Measurements from ENCODE around the gene CD63. TPM values are rescaled to one million over a fixed set of nuclear protein-coding genes. Genes with fewer than 3 reads are reported as not detected.
A peak's percentile ranks its signal among the peaks of the same experiment; 100 is the strongest.

Gene CD63
- total RNA-seq, 1 donor from 2014 or later, result 914 TPM

- peak; percentile 67 for DNase-seq (ENCODE audit: low spot score)
- intact Hi-C loops (cut with DNase I), result no loop called here
Measured at GRCh38 chr12:55696796-55697462, 31.9 kb downstream of the CD63 start.

GRCh38 chr12:55696141-55696540 is 32.7 kb downstream of the CD63 start:
- intact Hi-C loops (cut with DNase I), result no loop called here
- peak; percentile 33 for DNase-seq (ENCODE audit: low spot score)

GRCh38 chr12:55695349-55695748 is 33.5 kb downstream of the CD63 start:
- intact Hi-C loops (cut with DNase I), result no loop called here
- peak; percentile 38 for DNase-seq (ENCODE audit: low spot score)

- intact Hi-C loops (cut with DNase I), result no loop called here
- peak; percentile 47 for DNase-seq (ENCODE audit: low spot score)
Measured at GRCh38 chr12:55694651-55695050, 34.2 kb downstream of the CD63 start.

- DNase-seq (ENCODE audit: low spot score), result peak; percentile 73
- intact Hi-C loops (cut with DNase I), result no loop called here
Measured at GRCh38 chr12:55694188-55694515, 34.7 kb downstream of the CD63 start.

- intact Hi-C loops (cut with DNase I), result no loop called here
Measured at GRCh38 chr12:55693323-55694187, 35.3 kb downstream of the CD63 start.

GRCh38 chr12:55692631-55693322 is 36.0 kb downstream of the CD63 start:
- peak; percentile 70 for DNase-seq (ENCODE audit: low spot score)
- intact Hi-C loops (cut with DNase I), result no loop called here

More at GRCh38 chr12:55693323-55694187, 35.3 kb downstream of the CD63 start:
- DNase-seq (ENCODE audit: low spot score), result peak; percentile 24

- peak; percentile 54 for DNase-seq (ENCODE audit: low spot score)
- intact Hi-C loops (cut with DNase I), result no loop called here
Measured at GRCh38 chr12:55688716-55689655, 39.8 kb downstream of the CD63 start.

- intact Hi-C loops (cut with DNase I), result no loop called here
- peak; percentile 57 for DNase-seq (ENCODE audit: low spot score)
Measured at GRCh38 chr12:55687746-55688145, 41.1 kb downstream of the CD63 start.

- intact Hi-C loops (cut with DNase I), result no loop called here
- DNase-seq (ENCODE audit: low spot score), result peak; percentile 44
Measured at GRCh38 chr12:55686366-55687010, 42.3 kb downstream of the CD63 start.

- intact Hi-C loops (cut with DNase I), result loop anchor here (2.0 kb wide), 1 partner anchor 15 kb away; no protein-coding TSS in a partner anchor
- DNase-seq (ENCODE audit: low spot score), result peak; percentile 53
Measured at GRCh38 chr12:55685671-55686070, 43.1 kb downstream of the CD63 start.

GRCh38 chr12:55684761-55685370 is 43.9 kb downstream of the CD63 start:
- intact Hi-C loops (cut with DNase I), result loop anchor here (2.0 kb wide), 1 partner anchor 16 kb away; no protein-coding TSS in a partner anchor
- DNase-seq (ENCODE audit: low spot score), result peak; percentile 69

- DNase-seq (ENCODE audit: low spot score), result peak; percentile 31
- intact Hi-C loops (cut with DNase I), result loop anchor here (2.0 kb wide), 1 partner anchor 17 kb away; no protein-coding TSS in a partner anchor
Measured at GRCh38 chr12:55683676-55684075, 45.1 kb downstream of the CD63 start.

- intact Hi-C loops (cut with DNase I), result no loop called here
- peak; percentile 35 for DNase-seq (ENCODE audit: low spot score)
Measured at GRCh38 chr12:55682087-55682796, 46.6 kb downstream of the CD63 start.

GRCh38 chr12:55681142-55682077 is 47.4 kb downstream of the CD63 start:
- peak; percentile 82 for DNase-seq (ENCODE audit: low spot score)
- intact Hi-C loops (cut with DNase I), result loop anchor here (2.0 kb wide), 1 partner anchor 39 kb away; the partner anchor contains the start of gene RDH5

- intact Hi-C loops (cut with DNase I), result loop anchor here (2.0 kb wide), 1 partner anchor 41 kb away; the partner anchor contains the start of gene RDH5
Measured at GRCh38 chr12:55679691-55680090, 49.1 kb downstream of the CD63 start.

More at GRCh38 chr12:55679691-55680090, 49.1 kb downstream of the CD63 start:
- peak; percentile 31 for DNase-seq (ENCODE audit: low spot score)
